MM.1S (cell line): Measurements from ENCODE around the gene CCL21.

Experiments
- CTCF ChIP-seq: fragments of 300-600 bp; sonication (generic); IDR thresholded peaks from 2 replicates; pipeline ENCODE4 v1.5.1; 2016; ENCODE audit warnings: antibody characterized with exemption, low read length, mixed read lengths
- EZH2phosphoT487 ChIP-seq: fragments of 300-600 bp; sonication (generic); IDR thresholded peaks from 2 replicates; pipeline ENCODE4 v1.6.1; 2018; ENCODE audit warnings: antibody characterized with exemption, low read length

- TF ChIP-seq CTCF (no peak), EZH2phosphoT487 (no peak)
Observed at GRCh38 chr9:34688329-34689115, 21.4 kb downstream of the CCL21 start.
